COR-L47 (cell line): ENCODE data around the gene CPSF4.
A peak's percentile ranks its signal among the peaks of the same experiment; 100 is the strongest.

ENCODE experiments used
- DNase-seq: peaks from one replicate; lab custom pipeline; 2025; lab: John Stamatoyannopoulos, UW

CPSF4 gene

GRCh38 chr7:99449326-99449725 is 10.6 kb downstream of the CPSF4 start:
- no peak for DNase-seq

GRCh38 chr7:99451936-99452335 is 13.2 kb downstream of the CPSF4 start:
- DNase-seq: no peak

DNA sequence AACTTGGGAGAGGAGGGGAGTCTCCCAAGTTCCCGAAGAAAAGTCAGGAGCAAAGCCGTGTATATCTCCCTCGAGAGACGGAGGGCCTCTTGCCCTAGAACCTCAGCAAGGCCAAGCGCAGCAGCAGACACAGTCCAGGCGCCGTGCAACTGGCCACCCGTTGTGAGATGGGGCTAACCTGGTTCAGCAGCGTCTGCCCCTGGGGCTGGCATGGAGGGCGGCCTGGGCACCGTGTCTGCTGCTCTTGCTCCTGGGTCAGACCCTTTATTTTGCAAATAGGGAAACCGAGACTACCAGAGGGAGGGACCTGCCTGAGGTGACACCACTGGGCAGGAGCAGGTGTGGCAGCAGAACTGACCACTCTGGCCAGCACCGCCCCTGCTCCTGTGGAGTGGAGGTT is 13.8 kb downstream of the CPSF4 start:
- DNase-seq: no peak

GRCh38 chr7:99453105-99453504 is 14.4 kb downstream of the CPSF4 start:
- DNase-seq: no peak

DNA sequence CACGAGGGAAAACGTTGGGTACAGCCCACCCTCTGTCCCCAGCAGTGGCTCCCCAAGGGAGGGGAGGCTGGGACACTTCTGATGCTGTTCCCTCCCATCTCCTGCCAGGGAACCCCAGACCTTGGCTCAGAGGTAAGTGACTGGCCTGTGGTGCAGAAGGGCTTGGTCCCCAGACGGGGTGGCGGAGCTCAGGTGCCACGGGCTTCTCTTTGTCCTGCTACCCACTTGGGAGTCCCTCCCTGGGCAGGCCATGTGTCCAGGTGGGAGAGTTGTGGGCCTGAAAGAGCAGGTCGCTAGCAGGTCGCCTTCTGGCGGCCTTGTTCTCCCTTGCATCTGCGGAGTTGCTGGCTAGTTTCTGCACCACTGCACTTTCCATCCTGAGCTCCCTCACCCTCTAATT is 17.1 kb downstream of the CPSF4 start:
- no peak for DNase-seq

DNA sequence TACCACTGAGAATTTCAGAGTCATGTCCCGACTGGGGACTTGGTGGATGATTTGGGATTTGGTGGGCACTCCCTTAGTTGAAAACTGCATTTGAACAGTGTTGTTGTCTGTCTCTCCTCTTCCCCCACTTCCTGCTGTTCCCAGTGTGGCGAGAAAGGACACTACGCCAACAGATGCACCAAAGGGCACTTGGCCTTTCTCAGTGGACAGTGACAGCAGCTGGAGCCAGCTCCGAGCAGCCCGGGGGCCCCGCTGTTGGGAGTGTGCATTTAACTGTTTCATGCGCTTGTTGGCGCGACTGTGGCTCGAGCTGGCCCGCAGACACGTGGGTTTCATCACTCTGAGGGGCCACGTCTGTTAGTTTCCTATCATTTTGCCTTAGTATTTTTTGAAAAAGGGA is 17.5 kb downstream of the CPSF4 start:
- DNase-seq: no peak

DNA sequence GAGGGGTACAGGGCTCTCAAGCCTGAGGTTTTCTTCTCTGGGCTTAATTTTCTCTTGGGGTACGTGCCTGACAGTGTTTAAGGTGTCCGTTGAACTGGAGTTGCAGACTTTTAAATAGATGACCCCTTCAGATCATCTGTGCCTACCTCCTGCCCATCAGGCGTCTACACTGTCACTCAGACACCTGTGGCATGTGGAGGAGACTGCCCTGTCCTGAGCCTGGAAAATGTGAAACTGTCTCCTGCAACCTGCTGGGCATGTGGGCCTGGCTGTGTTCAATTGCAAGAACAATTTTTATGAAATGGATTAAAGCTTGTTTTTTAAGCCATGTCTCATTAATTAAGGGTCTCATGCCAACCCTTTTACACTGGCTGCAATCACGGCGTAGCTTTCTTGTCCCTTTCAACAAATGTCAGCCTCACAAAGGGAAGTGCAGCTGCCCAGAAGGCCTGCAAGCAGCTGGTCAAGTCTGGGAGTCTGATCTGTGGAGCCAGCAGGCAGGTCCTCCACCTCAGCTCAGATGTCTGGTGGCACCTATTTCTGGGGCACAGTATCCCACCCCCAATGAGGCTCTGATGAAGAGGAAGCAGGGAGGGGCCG is 18.4 kb downstream of the CPSF4 start:
- DNase-seq: no peak

DNA sequence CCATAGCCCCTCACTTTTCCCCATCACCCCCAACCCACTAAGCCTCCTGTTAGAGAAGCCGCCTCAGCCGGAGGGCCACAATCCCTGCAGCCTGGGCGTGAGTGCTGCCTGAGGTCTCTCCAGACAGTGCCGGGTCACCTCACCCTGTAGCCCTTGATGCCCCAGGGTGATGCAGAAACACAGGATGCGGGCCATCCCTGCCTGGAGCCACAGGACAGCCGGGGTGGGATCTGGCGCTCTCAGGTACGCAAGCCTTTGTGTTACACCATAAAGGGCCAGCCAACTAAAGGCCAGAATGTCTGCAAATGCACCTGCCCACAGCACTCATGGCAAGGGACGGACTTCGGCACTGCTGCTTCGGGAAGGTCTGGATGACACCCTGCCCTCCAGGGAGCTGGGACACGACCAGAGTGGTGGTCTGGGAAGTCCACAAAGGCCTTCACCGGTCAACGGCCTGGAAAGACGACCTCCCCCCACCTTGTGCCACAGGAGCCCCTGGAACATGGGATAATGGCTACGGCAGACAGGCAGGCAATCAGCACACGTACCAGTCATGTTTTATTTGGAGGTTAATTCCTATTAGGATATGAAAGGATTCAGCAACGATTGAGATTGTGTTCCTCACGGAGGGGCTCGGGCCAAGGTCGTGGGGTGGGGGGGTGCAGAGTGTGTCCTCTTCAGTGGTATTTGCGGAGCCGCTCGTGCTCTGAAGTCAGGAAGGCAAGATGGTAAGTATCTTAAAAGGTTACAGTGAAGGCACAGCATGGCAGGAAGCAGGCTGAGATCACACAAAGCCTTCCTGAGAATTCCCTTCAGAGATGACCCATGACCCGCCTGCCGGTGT is 19.1 kb downstream of the CPSF4 start:
- no peak for DNase-seq

DNA sequence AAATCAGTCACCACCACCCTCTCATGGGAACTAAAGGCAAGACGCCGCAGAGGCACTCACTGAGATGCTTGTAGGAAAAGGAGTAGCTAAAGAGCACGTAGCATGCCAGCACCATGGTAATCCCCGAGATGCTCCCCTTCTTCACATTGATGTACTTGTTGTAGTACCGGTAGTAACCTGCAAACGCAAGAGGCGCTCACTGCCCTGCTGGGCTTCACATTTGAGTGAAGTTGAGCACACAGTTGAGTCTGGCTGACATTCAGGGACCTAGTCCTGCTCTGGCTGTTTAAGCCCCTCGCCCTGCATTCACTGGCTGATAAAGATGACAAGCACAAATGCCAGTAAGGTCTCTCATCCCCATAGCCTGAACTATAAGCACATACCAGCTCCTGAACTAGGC is 20.3 kb downstream of the CPSF4 start:
- DNase-seq: peak; percentile 3

GRCh38 chr7:99460651-99461050 is 21.9 kb downstream of the CPSF4 start:
- no peak for DNase-seq

- no peak for DNase-seq
Observed at GRCh38 chr7:99461221-99461620, 22.5 kb downstream of the CPSF4 start.

DNA sequence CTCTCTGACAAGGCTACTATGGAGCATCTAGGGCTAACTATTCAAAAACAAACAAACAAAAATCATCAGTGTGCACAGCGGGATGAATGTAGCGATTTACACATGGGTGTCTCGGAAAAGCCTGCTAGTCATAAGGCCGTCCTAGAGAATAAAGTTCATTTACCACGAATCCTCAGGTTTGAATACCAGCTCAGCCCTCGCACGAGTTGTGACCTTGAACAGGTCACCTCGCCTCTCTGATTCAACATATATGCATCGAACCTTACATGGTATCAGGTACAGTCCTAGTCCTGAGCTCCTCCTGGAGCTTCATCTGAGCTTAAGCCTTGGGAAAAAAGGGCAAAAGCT is 26.7 kb downstream of the CPSF4 start:
- no peak for DNase-seq

GRCh38 chr7:99468336-99468918 is 29.7 kb downstream of the CPSF4 start:
- DNase-seq: no peak

- no peak for DNase-seq
Observed at GRCh38 chr7:99469381-99470065, 30.8 kb downstream of the CPSF4 start.

DNA sequence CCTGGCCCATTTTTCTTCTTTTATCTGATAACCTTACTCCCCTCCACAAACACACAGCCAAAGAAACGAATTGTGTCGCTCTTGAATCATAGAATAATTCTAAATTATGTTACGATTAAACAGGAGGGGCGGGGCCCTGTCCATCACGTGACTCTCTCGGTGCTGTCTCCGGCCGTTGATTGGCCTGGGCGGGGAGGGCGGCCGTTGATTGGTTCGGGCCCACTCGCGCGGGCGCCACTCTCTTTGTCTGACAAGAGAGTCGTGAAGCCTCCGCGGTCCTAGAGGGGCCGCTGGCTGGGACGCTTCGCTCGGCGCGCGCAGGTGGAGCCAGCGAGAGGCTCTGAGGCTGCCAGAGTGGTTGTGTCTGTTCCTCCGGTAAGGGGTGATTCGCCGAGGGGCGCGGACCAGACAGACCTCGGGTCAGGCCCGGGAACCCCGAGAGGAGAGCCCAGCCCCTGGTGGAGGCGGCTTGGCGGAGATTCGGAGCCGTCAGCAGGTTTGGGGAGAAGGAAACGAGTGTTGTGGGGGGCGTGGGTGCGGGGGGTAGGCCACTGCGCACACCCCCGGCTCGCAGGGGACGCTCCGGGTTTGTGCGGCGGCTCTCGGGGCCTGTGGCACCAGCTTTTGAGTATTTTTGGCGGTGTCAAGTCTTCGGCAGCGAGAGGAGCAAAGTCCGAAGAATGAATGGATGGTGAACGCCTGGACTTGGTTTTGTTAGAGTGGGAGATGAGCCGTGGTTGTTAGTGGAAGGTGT is 34.0 kb downstream of the CPSF4 start, which contains the start of gene ZNF789:
Gene ZNF789, plus strand, starts transcription at position 330 of the 754 bp plus-strand sequence. CDS start 3,567 bp downstream, outside the sequence.
- DNase-seq: peak; percentile 98

DNA sequence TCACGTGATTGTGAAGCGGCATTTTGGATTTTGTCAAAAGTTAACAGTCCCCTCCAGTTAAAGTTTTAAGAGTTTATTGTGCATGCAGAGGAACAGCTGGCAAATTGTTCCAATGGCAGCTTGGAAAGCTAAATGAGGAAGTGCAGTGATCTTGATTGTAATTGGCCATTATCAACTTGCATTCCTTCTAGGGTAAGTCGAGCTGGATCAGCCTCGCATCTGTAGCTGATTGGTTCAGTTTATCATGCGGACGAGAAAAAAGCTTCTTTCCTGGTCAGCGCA is 34.5 kb downstream of the CPSF4 start:
- DNase-seq: no peak

DNA sequence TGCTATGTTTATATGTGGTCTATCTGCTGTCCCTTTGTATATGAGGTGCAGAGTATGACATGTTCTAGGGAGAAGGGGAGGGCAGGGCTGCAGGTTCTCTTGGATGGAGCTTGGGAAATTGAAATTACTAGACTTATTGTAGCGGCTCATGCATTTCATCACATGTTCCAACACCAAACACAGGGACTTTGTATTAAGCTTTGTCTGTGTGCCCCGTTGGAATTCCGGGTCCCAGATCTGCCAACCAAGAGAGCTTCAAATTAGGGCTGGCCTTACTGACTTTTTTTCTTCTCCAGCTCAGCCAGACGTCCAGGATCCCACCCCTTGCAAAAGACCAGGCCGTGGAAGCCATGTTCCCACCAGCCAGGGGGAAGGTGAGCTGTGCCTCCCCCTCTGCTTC is 37.4 kb downstream of the CPSF4 start:
- DNase-seq: no peak

GRCh38 chr7:99478464-99479440 is 40.0 kb downstream of the CPSF4 start:
- no peak for DNase-seq

DNA sequence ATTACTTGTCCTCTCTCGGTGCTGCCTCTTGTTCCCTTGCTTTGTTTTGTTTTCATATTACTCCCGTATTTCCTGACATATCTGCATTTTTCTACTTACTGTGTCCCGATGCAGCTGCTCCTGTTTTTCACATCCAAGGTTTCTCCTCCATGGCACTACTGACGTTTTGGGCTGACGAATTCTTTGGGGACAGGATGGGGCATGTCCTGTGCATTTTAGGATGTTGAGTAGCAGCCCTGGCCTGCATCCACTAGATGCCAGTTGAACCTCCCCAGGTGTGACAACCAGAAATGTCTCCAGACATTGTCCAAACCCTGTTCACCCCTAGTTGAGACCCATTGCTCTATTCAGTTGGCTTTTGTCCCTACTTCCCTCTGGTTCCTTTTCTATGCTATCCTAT is 46.4 kb downstream of the CPSF4 start:
- no peak for DNase-seq

GRCh38 chr7:99489235-99489634 is 50.5 kb downstream of the CPSF4 start:
- DNase-seq: no peak

- no peak for DNase-seq
Observed at GRCh38 chr7:99490878-99491277, 52.1 kb downstream of the CPSF4 start.
